CD4-positive, alpha-beta T cell treated with Interleukin-1 beta for 1 hour (primary cell): ENCODE results near the gene SDS.

Experiments used
- DNase-seq, 2 donors: peaks; one replicate each; pipeline ENCODE4 v3.0.0-alpha.2; 2020 to 2022

SDS gene

GRCh38 chr12:113398346-113399290 is 5.1 kb downstream of the SDS start:
- DNase-seq = no peak

GRCh38 chr12:113397497-113398197 is 6.0 kb downstream of the SDS start:
- DNase-seq = no peak

GRCh38 chr12:113396828-113397496 is 6.7 kb downstream of the SDS start:
- DNase-seq = no peak

- no peak for DNase-seq
These were observed 7.5 kb downstream of the SDS start for GRCh38 chr12:113396200-113396599.

- DNase-seq = no peak
These were observed 8.6 kb downstream of the SDS start for GRCh38 chr12:113395119-113395518.

- DNase-seq = no peak
These were observed 9.9 kb downstream of the SDS start for GRCh38 chr12:113393749-113394148.

- DNase-seq = no peak
These were observed 10.6 kb downstream of the SDS start for GRCh38 chr12:113392988-113393579.

- DNase-seq = no peak
These were observed 11.2 kb downstream of the SDS start for GRCh38 chr12:113392520-113392919.

- DNase-seq = no peak
These were observed 11.9 kb downstream of the SDS start for GRCh38 chr12:113391650-113392337.

GRCh38 chr12:113391145-113391544 is 12.5 kb downstream of the SDS start:
- no peak for DNase-seq

- DNase-seq = no peak
These were observed 13.3 kb downstream of the SDS start for GRCh38 chr12:113390064-113391043.

- no peak for DNase-seq
These were observed 15.3 kb downstream of the SDS start for GRCh38 chr12:113388351-113388750.

- DNase-seq = no peak
These were observed 16.1 kb downstream of the SDS start for GRCh38 chr12:113387631-113388030.

GRCh38 chr12:113386866-113387566 is 16.7 kb downstream of the SDS start:
- no peak for DNase-seq

GRCh38 chr12:113385282-113385882 is 18.3 kb downstream of the SDS start:
- no peak for DNase-seq

GRCh38 chr12:113384778-113385177 is 18.9 kb downstream of the SDS start:
- DNase-seq = no peak

GRCh38 chr12:113382206-113382605 is 21.5 kb downstream of the SDS start:
- no peak for DNase-seq

GRCh38 chr12:113381220-113381619 is 22.5 kb downstream of the SDS start:
- no peak for DNase-seq

- DNase-seq = no peak
These were observed 25.4 kb downstream of the SDS start for GRCh38 chr12:113378291-113378690.

GRCh38 chr12:113374823-113375428 is 28.8 kb downstream of the SDS start:
- DNase-seq = no peak
